LNCAP (cell line): ENCODE data around the gene CDC14C.

Source experiments
- CTCF ChIP-seq: fragments of 450-650 bp; IDR thresholded peaks from 2 replicates; pipeline ENCODE4 v1.5.1; 2017; ENCODE audit warnings: mild to moderate bottlenecking

The CDC14C gene

GRCh38 chr7:48901966-48902365 lies 22.4 kb upstream of the CDC14C start:
- TF ChIP-seq CTCF: no peak

- TF ChIP-seq CTCF: no peak
Measured at GRCh38 chr7:48904975-48905374, 19.4 kb upstream of the CDC14C start.

- no peak for TF ChIP-seq CTCF
Measured at GRCh38 chr7:48931481-48931880, 7.1 kb downstream of the CDC14C start.

- TF ChIP-seq CTCF: no peak
Measured at GRCh38 chr7:48932126-48932910, 8.0 kb downstream of the CDC14C start.

- TF ChIP-seq CTCF: no peak
Measured at GRCh38 chr7:48933549-48934085, 9.3 kb downstream of the CDC14C start.

- no peak for TF ChIP-seq CTCF
Measured at GRCh38 chr7:48938539-48939295, 14.4 kb downstream of the CDC14C start.

GRCh38 chr7:48943279-48943990 lies 19.1 kb downstream of the CDC14C start:
- no peak for TF ChIP-seq CTCF
